Activated CD4-positive, CD25-positive, alpha-beta regulatory T cell treated with anti-CD3 and anti-CD28 coated beads, Interleukin-2, amount 50 U/mL, for 16 hours (primary cell): ENCODE measurements around the gene REM2.

Experiments used
- DNase-seq: peaks from one replicate; pipeline ENCODE4 v3.0.0-alpha.2; 2020; ENCODE audit warnings: low read depth, low spot score

The REM2 gene, protein sequence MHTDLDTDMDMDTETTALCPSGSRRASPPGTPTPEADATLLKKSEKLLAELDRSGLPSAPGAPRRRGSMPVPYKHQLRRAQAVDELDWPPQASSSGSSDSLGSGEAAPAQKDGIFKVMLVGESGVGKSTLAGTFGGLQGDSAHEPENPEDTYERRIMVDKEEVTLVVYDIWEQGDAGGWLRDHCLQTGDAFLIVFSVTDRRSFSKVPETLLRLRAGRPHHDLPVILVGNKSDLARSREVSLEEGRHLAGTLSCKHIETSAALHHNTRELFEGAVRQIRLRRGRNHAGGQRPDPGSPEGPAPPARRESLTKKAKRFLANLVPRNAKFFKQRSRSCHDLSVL

DNA sequence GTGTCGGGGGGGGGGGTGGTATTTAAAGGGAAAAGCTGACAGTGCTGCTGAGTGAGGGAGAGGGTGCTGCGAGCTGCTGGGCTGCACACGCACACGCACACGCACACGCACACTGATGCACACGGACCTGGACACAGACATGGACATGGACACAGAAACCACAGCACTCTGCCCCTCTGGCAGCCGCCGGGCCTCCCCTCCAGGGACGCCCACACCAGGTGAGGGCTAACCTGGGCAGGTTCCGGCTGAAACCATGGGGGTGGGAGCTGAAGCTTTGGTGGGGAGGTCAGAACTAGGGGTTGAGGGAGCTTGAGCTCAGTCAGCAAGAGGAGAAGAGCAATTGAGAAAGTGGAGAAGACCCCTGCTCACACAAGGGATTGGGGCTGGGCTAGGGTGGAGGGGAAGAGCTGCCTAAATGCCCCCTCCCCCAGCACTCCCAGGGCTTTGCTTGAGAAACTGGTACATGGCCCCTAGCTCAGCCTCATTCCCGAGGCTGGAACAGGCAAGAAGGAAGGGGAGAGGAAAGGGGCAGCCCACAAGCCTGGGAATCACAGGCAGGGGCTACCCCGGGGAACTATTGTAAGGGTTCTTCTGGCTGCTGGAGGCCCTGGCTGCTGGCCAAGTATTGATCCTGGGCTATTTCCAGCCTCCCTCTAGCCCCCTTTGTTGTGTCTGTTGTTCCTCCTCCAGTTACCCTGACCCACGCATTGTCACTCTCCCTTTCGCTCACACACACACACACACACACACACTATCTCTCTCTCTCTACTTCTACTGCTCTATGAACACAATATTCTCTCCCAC, at the start of gene REM2:
Gene REM2 (plus strand): TSS at position 50 of the 804 bp plus-strand sequence. CDS start 66 bp downstream, at position 116.
- DNase-seq, result no peak

DNA sequence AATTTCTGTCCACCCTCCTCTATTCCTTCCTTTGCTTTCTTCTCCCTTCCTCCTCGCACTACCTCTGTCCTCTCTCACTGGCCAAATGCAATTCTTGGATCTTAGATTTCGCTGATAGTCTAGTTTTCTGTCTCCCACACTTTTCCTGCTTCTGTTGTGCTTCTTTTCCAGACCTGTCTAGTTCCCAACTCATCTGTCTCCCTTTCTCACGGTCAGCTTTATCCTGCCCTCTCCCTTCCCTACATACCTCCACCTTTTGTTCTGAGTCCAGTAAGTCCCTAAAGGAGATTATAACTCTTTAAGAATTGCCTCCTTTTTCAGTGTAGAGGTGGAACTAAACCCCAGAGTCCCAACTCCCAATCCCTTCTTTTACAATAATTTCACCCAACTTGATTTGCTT, 47.5 kb upstream of the REM2 start:
- no peak for DNase-seq

DNA sequence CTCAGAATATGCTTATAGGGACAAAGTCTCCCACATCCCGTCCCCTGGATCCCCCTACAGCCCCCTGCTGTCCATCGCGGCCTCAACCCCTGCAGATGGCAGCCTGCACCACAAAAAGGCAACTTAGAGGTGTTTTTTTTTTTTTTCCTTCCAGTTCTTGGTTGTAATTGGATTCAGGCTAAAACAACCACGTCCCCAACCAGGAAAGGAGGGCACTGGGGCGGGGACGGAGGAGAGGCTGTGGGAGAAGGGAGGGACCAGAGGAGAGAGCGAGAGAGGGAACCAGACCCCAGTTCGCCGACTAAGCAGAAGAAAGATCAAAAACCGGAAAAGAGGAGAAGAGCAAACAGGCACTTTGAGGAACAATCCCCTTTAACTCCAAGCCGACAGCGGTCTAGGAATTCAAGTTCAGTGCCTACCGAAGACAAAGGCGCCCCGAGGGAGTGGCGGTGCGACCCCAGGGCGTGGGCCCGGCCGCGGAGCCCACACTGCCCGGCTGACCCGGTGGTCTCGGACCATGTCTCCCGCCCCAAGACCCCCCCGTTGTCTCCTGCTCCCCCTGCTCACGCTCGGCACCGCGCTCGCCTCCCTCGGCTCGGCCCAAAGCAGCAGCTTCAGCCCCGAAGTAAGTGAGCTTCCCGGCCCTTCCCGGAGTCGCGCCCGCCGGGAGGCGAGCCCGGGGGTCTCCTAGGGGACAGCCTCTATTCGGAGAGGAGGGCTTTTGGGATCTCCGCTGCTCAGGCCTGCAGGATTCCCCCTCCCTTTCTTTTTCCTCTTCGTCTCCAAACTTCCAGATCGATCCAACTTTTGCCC, 46.5 kb upstream of the REM2 start, which contains the start of gene MMP14:
Gene MMP14 (plus strand): TSS at position 285 of the 813 bp plus-strand sequence. CDS start 233 bp downstream, at position 518.
- no peak for DNase-seq

DNA sequence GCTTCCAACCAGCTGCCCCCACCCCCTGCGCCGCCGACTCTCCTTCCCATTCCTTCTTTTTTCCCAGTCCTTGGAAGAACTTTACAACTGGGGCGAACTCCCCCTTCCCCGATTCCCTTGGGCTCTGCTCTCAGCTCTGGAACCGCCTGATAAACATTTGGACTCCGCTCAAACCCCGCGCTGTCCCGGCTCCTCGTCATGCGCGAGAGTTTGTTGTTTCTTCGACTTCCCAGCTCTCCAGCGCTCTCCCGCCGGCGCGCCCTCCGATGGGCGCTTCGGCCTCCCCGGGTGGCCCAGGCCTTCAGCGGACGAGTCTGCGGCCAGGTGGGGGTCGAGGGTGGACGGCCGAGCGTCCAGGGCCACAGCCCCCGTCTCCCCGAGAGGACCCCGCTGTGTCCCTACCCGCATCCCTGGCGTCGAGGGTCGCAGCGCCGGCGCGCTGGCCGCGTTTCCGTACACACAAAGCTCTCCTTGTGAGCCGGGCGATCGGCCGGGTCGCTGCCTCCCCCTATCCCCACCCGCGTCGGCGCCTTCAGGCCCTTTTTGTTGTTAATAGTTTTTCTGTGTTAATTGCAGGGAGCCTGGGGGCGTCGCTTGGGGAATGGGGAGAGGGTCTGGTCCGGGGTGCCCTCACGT, 45.8 kb upstream of the REM2 start:
- no peak for DNase-seq

DNA sequence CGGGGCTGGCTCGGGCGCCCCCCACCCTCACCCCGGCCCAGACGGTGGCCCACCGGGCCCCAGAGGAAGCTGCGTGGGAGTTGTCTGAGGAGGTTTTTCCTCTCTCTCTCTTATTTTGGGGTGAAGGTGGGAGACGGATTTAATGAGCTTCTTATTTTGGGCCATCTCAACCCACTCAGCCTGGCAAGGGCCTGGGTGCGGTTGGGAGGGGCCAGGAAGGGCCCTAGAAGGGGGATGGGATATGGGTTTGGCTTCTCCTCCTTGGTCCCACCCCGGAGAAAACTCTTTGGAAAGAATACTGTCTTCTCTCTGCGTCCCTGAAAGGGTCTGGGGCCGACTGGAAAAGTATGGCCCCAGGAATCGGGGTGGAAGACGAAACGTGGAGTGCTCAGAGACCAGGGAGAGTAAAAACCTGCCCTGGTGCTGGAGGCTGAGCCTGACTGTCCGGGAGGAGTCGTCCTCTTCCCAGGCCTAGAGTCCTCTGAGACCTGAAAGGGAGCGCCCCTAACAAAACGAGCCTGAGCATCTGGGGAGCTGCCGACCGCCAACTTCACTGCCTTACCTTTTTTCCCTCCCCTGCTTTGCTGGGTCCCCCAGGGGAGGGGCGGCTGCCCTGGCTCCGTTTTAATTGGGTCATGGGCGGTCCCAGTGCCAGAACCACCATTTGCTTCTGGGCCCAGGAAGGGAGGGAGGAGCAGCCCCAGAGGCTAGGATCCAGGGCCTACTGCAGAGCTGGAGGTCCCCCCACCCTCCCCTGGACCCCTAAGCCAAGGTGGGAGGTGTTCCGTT, 45.1 kb upstream of the REM2 start:
- no peak for DNase-seq

DNA sequence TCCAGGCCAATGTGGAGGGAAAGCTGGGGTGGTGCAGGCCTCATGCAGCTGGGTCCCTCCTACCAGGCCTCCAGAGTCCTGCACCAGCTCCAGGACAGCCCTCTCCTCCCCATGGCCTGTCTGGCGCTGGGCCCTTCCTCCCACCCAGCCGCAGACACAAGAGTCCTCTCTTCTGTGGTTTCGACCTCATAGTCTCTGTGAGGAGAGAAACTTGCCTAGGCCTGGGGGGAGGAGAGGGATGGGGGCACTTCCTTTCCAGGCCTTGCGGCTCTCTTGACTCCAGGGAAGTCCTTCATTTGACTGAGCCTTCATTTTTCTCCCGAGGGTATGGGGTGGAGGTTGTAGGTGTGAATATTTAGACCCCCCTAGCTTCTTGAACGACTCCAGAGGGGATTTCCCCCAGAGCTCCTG, 44.4 kb upstream of the REM2 start:
- no peak for DNase-seq

DNA sequence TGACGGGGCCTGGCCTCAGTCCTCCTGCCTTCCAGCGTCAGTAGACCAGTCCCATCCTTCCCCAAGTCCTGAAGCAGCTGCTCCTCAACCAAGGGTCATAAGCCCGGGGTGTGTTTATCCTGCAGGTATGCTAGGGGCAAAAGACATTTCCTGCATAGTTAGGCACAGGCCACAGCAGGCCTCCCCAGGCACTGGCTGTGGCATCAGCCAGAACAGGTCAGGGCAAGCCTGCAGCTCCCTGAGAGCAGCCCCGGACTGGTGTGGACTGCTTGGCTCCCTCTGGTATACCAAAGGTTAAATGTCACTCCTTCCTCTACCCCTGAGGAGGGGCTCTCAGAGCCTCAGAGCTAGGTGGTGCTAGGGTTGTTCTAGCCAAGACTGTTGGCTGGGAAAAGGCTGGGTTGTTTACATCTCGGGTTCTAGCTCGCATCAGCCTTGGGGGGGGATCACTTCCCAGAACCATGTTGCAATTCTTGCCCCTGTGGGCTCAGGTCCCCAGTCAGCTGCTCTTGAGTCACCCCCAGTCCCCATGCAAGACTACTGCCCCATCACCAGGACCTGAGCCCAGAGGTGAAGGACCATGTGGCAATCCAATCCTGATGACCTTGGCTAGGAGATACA, 43.8 kb upstream of the REM2 start:
- no peak for DNase-seq

DNA sequence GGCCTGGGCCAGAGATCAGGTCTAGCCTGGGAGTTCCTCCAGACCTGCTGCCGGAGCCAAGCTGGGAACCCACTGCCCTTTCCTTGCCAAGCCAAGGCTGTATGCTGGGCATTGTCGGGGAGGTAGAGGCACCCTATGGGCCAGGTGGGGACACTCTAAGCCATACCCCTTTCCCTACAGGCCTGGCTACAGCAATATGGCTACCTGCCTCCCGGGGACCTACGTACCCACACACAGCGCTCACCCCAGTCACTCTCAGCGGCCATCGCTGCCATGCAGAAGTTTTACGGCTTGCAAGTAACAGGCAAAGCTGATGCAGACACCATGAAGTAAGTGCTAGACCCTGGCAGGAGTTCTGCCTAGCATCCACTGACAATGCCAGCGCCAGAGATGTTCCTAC, 41.7 kb upstream of the REM2 start:
- DNase-seq, result no peak

DNA sequence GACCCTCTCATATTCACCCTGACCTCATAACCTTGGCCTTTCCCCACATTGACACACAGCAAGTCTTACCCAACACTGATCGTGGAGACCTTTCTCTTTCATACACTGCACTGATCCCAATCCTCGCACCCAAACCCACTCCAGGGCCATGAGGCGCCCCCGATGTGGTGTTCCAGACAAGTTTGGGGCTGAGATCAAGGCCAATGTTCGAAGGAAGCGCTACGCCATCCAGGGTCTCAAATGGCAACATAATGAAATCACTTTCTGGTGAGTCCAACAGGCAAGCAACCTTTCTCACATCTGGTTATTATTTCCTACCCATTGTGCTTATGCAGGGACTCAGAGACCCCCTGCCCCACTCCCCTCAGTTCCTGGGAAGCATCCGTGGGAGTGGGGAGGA, 41.3 kb upstream of the REM2 start:
- DNase-seq, result no peak

DNA sequence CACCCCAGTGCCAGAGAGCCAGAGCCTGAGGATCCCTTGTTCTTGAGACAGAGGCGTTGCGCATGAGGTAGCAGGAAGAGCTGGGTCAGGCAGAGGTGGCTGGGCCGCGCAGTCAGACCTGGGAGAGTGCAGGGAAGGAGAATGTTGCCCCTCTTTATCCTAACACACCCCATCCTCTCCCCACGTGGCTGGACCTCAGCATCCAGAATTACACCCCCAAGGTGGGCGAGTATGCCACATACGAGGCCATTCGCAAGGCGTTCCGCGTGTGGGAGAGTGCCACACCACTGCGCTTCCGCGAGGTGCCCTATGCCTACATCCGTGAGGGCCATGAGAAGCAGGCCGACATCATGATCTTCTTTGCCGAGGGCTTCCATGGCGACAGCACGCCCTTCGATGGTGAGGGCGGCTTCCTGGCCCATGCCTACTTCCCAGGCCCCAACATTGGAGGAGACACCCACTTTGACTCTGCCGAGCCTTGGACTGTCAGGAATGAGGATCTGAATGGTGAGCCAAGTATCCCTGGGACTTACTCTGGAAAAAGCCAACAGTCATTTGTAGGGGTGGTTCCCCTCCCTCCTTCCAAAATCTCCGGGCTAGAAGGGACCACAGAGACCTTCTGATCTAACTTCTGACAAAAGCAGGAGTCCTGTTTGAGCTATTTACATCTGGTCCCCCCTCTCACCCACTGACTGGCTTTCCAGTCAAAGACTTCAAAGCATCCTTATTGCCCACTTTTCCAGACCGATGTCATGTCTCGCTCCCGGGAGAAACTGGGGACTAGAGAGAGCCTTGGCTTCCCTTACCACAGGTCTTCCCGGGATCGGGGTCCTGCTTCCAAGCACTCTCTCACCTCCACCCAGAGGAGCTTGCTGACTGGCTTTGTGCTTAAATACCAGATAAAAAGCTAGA, 40.6 kb upstream of the REM2 start:
- DNase-seq, result no peak

DNA sequence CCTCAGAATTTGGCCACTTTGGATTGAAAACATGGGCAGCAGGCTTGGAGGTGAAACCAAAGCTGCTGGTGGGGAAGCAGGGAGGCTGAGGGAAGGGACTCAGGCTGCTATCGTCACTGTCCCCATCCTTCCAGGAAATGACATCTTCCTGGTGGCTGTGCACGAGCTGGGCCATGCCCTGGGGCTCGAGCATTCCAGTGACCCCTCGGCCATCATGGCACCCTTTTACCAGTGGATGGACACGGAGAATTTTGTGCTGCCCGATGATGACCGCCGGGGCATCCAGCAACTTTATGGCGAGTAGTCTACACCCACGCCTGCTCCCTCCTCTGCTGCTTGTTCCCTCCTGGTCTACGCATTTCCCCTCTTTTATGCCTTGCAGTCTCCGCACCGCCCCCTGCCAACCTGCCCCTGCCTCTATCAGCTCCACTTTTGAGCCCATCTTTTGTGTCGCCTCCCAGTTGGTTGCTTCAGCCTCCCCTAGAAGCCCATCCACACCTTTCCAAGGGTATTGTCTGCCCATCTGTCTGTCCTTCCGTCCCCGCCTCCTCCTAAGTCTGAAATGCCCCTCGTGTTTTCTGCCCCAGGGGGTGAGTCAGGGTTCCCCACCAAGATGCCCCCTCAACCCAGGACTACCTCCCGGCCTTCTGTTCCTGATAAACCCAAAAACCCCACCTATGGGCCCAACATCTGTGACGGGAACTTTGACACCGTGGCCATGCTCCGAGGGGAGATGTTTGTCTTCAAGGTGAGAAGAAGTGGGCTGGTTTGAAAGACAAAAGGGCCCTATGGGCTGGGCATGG, 39.7 kb upstream of the REM2 start:
- no peak for DNase-seq

DNA sequence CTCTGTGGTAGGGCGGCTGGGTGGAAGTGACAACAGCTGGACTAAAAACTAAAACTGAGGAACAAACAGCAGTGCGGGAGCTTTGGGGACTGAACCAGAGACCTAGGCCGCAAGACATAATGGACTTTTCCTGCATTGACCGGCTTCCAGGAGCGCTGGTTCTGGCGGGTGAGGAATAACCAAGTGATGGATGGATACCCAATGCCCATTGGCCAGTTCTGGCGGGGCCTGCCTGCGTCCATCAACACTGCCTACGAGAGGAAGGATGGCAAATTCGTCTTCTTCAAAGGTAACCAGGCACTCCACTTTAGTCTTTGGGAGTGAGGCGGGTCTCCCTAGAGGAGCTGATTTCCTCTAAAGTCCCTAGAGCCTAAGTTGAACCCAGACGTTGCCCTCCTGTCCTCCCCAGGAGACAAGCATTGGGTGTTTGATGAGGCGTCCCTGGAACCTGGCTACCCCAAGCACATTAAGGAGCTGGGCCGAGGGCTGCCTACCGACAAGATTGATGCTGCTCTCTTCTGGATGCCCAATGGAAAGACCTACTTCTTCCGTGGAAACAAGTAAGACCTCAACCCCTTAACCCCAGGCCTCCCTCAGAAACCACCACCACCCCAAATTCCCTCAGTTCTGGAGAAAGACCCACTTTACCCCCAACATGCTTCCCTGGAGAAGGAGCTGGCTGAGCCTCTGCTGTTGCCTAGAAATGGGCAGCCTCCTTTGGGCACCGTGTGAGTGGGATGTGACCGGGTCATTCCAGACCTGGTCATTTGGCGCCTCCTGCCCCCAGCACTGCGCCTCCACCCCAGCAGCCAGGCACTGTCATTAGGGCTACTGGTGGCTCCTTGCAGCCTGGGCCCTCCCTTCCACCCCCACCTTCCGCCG, 38.6 kb upstream of the REM2 start:
- no peak for DNase-seq

DNA sequence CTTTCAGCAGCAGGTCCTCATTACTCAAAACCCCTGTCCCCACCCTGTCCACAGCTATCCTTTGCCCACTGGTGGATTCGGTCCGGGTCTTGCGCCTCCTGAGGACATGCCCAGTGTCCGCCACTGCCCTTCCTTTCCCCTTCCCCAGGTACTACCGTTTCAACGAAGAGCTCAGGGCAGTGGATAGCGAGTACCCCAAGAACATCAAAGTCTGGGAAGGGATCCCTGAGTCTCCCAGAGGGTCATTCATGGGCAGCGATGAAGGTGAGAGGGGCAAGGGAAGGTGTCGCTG, 38.0 kb upstream of the REM2 start:
- DNase-seq, result no peak

DNA sequence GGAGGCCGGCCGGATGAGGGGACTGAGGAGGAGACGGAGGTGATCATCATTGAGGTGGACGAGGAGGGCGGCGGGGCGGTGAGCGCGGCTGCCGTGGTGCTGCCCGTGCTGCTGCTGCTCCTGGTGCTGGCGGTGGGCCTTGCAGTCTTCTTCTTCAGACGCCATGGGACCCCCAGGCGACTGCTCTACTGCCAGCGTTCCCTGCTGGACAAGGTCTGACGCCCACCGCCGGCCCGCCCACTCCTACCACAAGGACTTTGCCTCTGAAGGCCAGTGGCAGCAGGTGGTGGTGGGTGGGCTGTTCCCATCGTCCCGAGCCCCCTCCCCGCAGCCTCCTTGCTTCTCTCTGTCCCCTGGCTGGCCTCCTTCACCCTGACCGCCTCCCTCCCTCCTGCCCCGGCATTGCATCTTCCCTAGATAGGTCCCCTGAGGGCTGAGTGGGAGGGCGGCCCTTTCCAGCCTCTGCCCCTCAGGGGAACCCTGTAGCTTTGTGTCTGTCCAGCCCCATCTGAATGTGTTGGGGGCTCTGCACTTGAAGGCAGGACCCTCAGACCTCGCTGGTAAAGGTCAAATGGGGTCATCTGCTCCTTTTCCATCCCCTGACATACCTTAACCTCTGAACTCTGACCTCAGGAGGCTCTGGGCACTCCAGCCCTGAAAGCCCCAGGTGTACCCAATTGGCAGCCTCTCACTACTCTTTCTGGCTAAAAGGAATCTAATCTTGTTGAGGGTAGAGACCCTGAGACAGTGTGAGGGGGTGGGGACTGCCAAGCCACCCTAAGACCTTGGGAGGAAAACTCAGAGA, 37.0 kb upstream of the REM2 start:
- no peak for DNase-seq

DNA sequence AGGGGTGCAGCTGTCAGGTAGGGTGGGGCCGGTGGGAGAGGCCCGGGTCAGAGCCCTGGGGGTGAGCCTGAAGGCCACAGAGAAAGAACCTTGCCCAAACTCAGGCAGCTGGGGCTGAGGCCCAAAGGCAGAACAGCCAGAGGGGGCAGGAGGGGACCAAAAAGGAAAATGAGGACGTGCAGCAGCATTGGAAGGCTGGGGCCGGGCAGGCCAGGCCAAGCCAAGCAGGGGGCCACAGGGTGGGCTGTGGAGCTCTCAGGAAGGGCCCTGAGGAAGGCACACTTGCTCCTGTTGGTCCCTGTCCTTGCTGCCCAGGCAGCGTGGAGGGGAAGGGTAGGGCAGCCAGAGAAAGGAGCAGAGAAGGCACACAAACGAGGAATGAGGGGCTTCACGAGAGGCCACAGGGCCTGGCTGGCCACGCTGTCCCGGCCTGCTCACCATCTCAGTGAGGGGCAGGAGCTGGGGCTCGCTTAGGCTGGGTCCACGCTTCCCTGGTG, 36.2 kb upstream of the REM2 start:
- no peak for DNase-seq

DNA sequence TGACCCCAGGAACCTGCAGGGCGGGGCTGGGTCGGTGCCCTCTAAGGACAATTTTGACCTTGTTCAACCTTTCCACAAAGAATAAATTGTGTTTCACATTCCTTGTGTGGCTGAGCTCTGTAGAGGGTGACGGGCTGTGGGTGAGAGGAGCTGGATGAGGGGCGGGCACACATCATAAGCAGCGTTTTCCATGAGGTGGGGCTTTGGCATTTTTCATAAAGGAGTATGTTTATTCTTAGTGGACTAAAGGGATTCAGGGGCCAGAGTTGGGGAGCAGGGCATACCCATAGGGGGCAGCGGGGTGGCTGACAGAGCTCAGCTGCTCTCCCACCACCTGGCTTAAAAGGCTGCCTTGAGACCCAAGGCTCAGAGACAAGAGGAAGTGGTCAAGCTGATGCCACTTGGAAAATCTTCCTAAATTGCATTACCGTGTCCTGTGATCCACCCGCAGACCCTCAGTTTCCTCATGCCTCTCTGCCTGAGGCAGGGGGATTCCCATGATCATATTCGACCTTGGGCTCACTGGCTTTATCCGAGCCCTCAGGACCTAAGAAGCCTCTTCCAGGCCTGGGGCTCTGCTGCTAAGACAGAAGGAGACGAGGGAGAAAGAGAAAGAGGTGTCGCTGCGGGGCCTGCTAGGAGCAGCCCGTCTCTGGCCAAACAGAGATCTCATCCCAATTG, 35.2 kb upstream of the REM2 start:
- DNase-seq, result no peak
